Neural cell (in vitro differentiated cells): ENCODE results near the gene FCER1A.

Experiments
- CTCF ChIP-seq: fragments of 450-650 bp; IDR thresholded peaks from 2 replicates; pipeline ENCODE4 v1.5.1; 2014; ENCODE audit warnings: antibody characterized with exemption, mild to moderate bottlenecking, moderate library complexity; ENCODE audit not compliant: poor library complexity, severe bottlenecking
- EP300 ChIP-seq: fragments of 450-650 bp; conservative IDR thresholded peaks from 2 replicates; pipeline ENCODE4 v1.6.1; 2014; ENCODE audit warnings: antibody characterized with exemption, mild to moderate bottlenecking, moderate library complexity; ENCODE audit not compliant: poor library complexity, severe bottlenecking
- EZH2 ChIP-seq: fragments of 200-600, 300-800 bp; shearing (Covaris generic), sonication (generic); IDR thresholded peaks from 2 replicates; pipeline ENCODE4 v1.6.1; 2014; ENCODE audit warnings: antibody characterized with exemption, low read length, borderline replicate concordance, mild to moderate bottlenecking; ENCODE audit not compliant: insufficient read depth, poor library complexity, severe bottlenecking
- MXI1 ChIP-seq: fragments of 450-650 bp; conservative IDR thresholded peaks from 2 replicates; pipeline ENCODE4 v1.6.1; 2014; ENCODE audit warnings: antibody characterized with exemption, mild to moderate bottlenecking; ENCODE audit not compliant: poor library complexity, severe bottlenecking
- POLR2AphosphoS5 ChIP-seq: IDR thresholded peaks from 2 replicates; pipeline ENCODE4 v1.6.1; 2012
- RAD21 ChIP-seq: fragments of 450-650 bp; conservative IDR thresholded peaks from 2 replicates; pipeline ENCODE4 v1.6.1; 2014; ENCODE audit warnings: antibody characterized with exemption, mild to moderate bottlenecking, moderate library complexity
- SMC3 ChIP-seq: fragments of 450-650 bp; conservative IDR thresholded peaks from 2 replicates; pipeline ENCODE4 v1.6.1; 2014; ENCODE audit warnings: antibody characterized with exemption, mild to moderate bottlenecking, moderate library complexity; ENCODE audit not compliant: poor library complexity
- TF ChIP-seq, protein P1 (sequence below): IDR thresholded peaks from 2 replicates; pipeline ENCODE4 v1.6.1; 2012; ENCODE audit warnings: borderline replicate concordance

DNA sequence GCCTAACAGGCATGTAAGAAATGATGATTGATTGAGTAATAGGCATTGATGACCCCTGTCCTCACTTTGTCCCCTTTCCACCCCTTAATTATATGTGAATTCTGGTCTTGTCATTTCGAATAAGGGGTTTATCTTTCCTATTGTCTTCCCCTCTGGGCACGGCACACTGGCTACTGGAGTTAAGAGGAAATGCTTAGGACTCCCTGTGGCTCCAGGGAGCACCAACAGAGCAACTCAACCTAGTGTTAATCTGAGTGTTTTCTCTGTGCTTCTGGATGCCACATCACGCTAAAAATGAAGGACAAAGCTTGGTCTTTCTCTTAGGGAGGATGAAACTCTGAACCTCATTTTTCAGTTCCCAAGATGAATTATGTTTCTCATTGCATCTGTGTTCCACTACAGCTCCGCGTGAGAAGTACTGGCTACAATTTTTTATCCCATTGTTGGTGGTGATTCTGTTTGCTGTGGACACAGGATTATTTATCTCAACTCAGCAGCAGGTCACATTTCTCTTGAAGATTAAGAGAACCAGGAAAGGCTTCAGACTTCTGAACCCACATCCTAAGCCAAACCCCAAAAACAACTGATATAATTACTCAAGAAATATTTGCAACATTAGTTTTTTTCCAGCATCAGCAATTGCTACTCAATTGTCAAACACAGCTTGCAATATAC, 5.3 kb downstream of the FCER1A start:
- TF ChIP-seq POLR2AphosphoS5 (no peak), CTCF (no peak), EZH2 (no peak), SMC3 (no peak), MXI1 (no peak), RAD21 (no peak), EP300 (no peak)
- TF ChIP-seq, protein P1, sequence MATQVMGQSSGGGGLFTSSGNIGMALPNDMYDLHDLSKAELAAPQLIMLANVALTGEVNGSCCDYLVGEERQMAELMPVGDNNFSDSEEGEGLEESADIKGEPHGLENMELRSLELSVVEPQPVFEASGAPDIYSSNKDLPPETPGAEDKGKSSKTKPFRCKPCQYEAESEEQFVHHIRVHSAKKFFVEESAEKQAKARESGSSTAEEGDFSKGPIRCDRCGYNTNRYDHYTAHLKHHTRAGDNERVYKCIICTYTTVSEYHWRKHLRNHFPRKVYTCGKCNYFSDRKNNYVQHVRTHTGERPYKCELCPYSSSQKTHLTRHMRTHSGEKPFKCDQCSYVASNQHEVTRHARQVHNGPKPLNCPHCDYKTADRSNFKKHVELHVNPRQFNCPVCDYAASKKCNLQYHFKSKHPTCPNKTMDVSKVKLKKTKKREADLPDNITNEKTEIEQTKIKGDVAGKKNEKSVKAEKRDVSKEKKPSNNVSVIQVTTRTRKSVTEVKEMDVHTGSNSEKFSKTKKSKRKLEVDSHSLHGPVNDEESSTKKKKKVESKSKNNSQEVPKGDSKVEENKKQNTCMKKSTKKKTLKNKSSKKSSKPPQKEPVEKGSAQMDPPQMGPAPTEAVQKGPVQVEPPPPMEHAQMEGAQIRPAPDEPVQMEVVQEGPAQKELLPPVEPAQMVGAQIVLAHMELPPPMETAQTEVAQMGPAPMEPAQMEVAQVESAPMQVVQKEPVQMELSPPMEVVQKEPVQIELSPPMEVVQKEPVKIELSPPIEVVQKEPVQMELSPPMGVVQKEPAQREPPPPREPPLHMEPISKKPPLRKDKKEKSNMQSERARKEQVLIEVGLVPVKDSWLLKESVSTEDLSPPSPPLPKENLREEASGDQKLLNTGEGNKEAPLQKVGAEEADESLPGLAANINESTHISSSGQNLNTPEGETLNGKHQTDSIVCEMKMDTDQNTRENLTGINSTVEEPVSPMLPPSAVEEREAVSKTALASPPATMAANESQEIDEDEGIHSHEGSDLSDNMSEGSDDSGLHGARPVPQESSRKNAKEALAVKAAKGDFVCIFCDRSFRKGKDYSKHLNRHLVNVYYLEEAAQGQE, result no peak
